Stimulated activated naive CD8-positive, alpha-beta T cell treated with anti-CD3 and anti-CD28 coated beads, Interleukin-15, Interleukin-2, amounts not matched to agents 100 ng/mL and 50 ng/mL, for 24 hours (primary cell): Measurements from ENCODE around the gene TSPO2.

Experiments used
- H3K27ac Mint-ChIP-seq: one replicate; pipeline ENCODE4 v1.8.0; 2021; ENCODE audit warnings: mild to moderate bottlenecking, mixed read lengths
- H3K27me3 Mint-ChIP-seq: one replicate; pipeline ENCODE4 v1.8.0; 2021; ENCODE audit warnings: mixed read lengths
- H3K36me3 Mint-ChIP-seq: one replicate; pipeline ENCODE4 v1.8.0; 2021; ENCODE audit warnings: low read depth, mixed read lengths
- H3K4me1 Mint-ChIP-seq: one replicate; pipeline ENCODE4 v1.8.0; 2021; ENCODE audit warnings: low read depth, mixed read lengths
- H3K4me3 Mint-ChIP-seq: one replicate; pipeline ENCODE4 v1.8.0; 2021; ENCODE audit warnings: mild to moderate bottlenecking, mixed read lengths
- H3K9me3 Mint-ChIP-seq: one replicate; pipeline ENCODE4 v1.8.0; 2021; ENCODE audit warnings: mixed read lengths

The TSPO2 gene

DNA sequence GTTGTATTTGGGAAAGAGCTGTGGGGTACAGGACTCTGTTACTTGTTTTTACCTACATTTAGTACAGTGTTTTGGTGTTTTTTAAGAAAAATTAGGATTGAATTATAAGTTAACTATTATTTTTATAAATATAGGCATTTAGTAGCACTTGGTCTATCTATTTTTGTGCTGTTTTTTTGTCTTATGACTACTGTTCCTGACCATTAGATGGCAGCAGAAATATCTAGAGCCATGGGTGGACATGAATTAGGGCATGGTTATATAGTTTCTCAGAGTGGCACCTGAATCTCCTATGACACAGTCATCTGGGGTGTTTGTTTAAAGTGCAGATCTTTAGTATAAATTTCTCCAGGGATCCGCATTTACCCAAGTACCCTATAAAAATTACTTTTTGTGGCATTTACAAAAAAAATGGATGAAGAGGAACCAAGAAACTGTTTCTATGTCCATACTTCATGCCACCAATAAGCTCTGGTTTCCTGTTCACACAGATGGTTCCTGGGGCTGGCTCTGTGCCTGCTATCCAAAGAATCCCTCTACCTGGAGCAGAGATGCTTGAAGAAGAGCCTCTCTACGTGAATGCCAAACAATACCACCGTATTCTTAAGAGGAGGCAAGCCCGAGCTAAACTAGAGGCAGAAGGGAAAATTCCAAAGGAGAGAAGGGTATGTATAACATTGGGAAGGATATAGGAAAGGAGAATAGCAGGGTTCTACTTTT, 50.3 kb downstream of the TSPO2 start:
- Mint-ChIP-seq H3K9me3 (no peaks in the 10 kb centered on the region), H3K36me3 (peaks cover 71% of the 10 kb centered on the region), H3K27me3 (no peaks in the 10 kb centered on the region), H3K27ac (no peak overlapping the region), H3K4me3 (no peak overlapping the region), H3K4me1 (no peaks in the 10 kb centered on the region)

DNA sequence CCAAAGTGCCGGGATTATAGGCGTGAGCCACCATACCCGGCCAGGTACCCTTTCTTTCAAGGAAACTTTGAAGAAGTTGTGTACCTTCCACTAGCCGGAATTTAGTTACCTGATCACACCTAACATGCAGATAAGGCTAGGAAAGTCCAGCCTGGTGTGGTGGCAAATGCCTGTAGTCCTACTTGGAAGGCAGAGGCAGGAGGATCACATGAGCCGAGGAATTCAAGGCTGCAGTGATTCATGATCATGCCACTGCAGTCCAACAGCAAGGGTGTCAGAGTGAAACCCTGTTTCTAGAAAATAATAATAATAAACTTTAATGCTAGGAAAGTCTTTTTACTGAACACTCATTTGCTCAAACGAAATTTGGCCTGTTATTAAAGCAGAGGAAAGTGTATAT, 51.5 kb downstream of the TSPO2 start:
- Mint-ChIP-seq H3K9me3 (no peaks in the 10 kb centered on the region), H3K27ac (no peak overlapping the region), H3K36me3 (peaks cover 78% of the 10 kb centered on the region), H3K27me3 (no peaks in the 10 kb centered on the region), H3K4me3 (no peak overlapping the region), H3K4me1 (peaks cover 4% of the 10 kb centered on the region)
